CD4-positive, CD25-positive, alpha-beta regulatory T cell (primary cell): ENCODE results near the gene FKBP1C. TPM values are rescaled to one million over a fixed set of nuclear protein-coding genes. Genes with fewer than 3 reads are reported as not detected.

Experiments used
- polyA plus RNA-seq, 4 donors: library from polyadenylated mRNA; unstranded; fragments of 300-500 nt; fragmentation: Illumina TruSeq; gene quantifications; one replicate each; pipeline ENCODE4 v1.2.3, GENCODE V29; 2021
- total RNA-seq: library from RNA; stranded (reverse); gene quantifications from one replicate; pipeline ENCODE4 v1.2.3, GENCODE V29; 2022

FKBP1C gene
- total and polyA plus RNA-seq, 5 donors from 2014 or later, result 0.40 to 1.2 TPM; not detected in 3

Other genes with a start within 250 kb of the FKBP1C start
- gene LGSN, start 108.5 kb downstream of the FKBP1C start, total RNA-seq, result 0.25 TPM
- under 1 TPM in 1 of 4 donors, not detected in 3; 0.10 TPM for gene LGSN, start 108.5 kb downstream of the FKBP1C start, polyA plus RNA-seq